ENCODE data around the gene ZMYND11. TPM values are rescaled to one million over a fixed set of nuclear protein-coding genes. Genes with fewer than 3 reads are reported as not detected.

The ZMYND11 gene
- total RNA-seq, 1 donor from 2014 or later: 25.5 TPM

GRCh38 chr10:279232-279631 is 144.0 kb downstream of the ZMYND11 start:
- no peak for TF ChIP-seq CTCF (conservative IDR thresholded peaks at IDR 0.05; ENCODE audit: low read depth, low read length)
- H3K4me3 ChIP-seq (ENCODE audit: low read depth, low read length): no peak overlapping the region
- DNase-seq (ENCODE audit: low read depth): no peak

- peak; percentile 10 for TF ChIP-seq CTCF (conservative IDR thresholded peaks at IDR 0.05; ENCODE audit: low read depth, low read length)
- DNase-seq (ENCODE audit: low read depth): no peak
- no peak overlapping the region for H3K4me3 ChIP-seq (ENCODE audit: low read depth, low read length)
Measured at GRCh38 chr10:279655-280054, 144.4 kb downstream of the ZMYND11 start.

- H3K4me3 ChIP-seq (ENCODE audit: low read depth, low read length): no peak overlapping the region
- no peak for TF ChIP-seq CTCF (conservative IDR thresholded peaks at IDR 0.05; ENCODE audit: low read depth, low read length)
- DNase-seq (ENCODE audit: low read depth): no peak
Measured at GRCh38 chr10:282294-283139, 147.3 kb downstream of the ZMYND11 start.

- TF ChIP-seq CTCF (conservative IDR thresholded peaks at IDR 0.05; ENCODE audit: low read depth, low read length): no peak
- no peak overlapping the region for H3K4me3 ChIP-seq (ENCODE audit: low read depth, low read length)
- no peak for DNase-seq (ENCODE audit: low read depth)
Measured at GRCh38 chr10:283140-283479, 147.9 kb downstream of the ZMYND11 start.

GRCh38 chr10:283916-284356 is 148.7 kb downstream of the ZMYND11 start:
- no peak overlapping the region for H3K4me3 ChIP-seq (ENCODE audit: low read depth, low read length)
- no peak for TF ChIP-seq CTCF (conservative IDR thresholded peaks at IDR 0.05; ENCODE audit: low read depth, low read length)

GRCh38 chr10:285216-285615 is 150.0 kb downstream of the ZMYND11 start:
- DNase-seq (ENCODE audit: low read depth): no peak
- no peak for TF ChIP-seq CTCF (conservative IDR thresholded peaks at IDR 0.05; ENCODE audit: low read depth, low read length)
- H3K4me3 ChIP-seq (ENCODE audit: low read depth, low read length): no peak overlapping the region

More at GRCh38 chr10:283916-284356, 148.7 kb downstream of the ZMYND11 start:
- no peak for DNase-seq (ENCODE audit: low read depth)

All from epithelial cell of proximal tubule (primary cell).